ENCODE data around the gene HOXA4.

Gene HOXA4

GRCh38 chr7:27109466-27110185, 20.9 kb downstream of the HOXA4 start:
- no peak for TF ChIP-seq CTCF (IDR thresholded peaks at IDR 0.05; ENCODE audit: extremely low read depth, insufficient read depth, missing control alignments)
- DNase-seq (ENCODE audit: low spot score) = no peak
- in situ Hi-C loops (cut with MboI; ENCODE audit: low pct_unique_long_range_greater_than_20kb, low sequenced_read_pairs, unreplicated experiment) = no loop called here

GRCh38 chr7:27108390-27109127, 22.0 kb downstream of the HOXA4 start:
- no peak for TF ChIP-seq CTCF (IDR thresholded peaks at IDR 0.05; ENCODE audit: extremely low read depth, insufficient read depth, missing control alignments)
- in situ Hi-C loops (cut with MboI; ENCODE audit: low pct_unique_long_range_greater_than_20kb, low sequenced_read_pairs, unreplicated experiment) = no loop called here
- DNase-seq (ENCODE audit: low spot score) = no peak

GRCh38 chr7:27107391-27108381, 22.9 kb downstream of the HOXA4 start:
- in situ Hi-C loops (cut with MboI; ENCODE audit: low pct_unique_long_range_greater_than_20kb, low sequenced_read_pairs, unreplicated experiment) = no loop called here
- no peak for DNase-seq (ENCODE audit: low spot score)
- TF ChIP-seq CTCF (IDR thresholded peaks at IDR 0.05; ENCODE audit: extremely low read depth, insufficient read depth, missing control alignments) = no peak

GRCh38 chr7:27106901-27107240, 23.7 kb downstream of the HOXA4 start:
- no peak for DNase-seq (ENCODE audit: low spot score)
- TF ChIP-seq CTCF (IDR thresholded peaks at IDR 0.05; ENCODE audit: extremely low read depth, insufficient read depth, missing control alignments) = no peak
- in situ Hi-C loops (cut with MboI; ENCODE audit: low pct_unique_long_range_greater_than_20kb, low sequenced_read_pairs, unreplicated experiment) = no loop called here

GRCh38 chr7:27106181-27106900, 24.2 kb downstream of the HOXA4 start:
- no peak for DNase-seq (ENCODE audit: low spot score)

More at GRCh38 chr7:27106181-27106900, 24.2 kb downstream of the HOXA4 start:
- in situ Hi-C loops (cut with MboI; ENCODE audit: low pct_unique_long_range_greater_than_20kb, low sequenced_read_pairs, unreplicated experiment) = no loop called here
- TF ChIP-seq CTCF (IDR thresholded peaks at IDR 0.05; ENCODE audit: extremely low read depth, insufficient read depth, missing control alignments) = no peak
